Measurements from ENCODE around the gene NPRL2. TPM values are rescaled to one million over a fixed set of nuclear protein-coding genes. Genes with fewer than 3 reads are reported as not detected.

The NPRL2 gene
- total and polyA plus RNA-seq, 2 of the 8 experiments (the other 6 are each of a cell fraction or from before 2014, with no cell fraction given) = 28.4 to 51.4 TPM

- H3K4me2 ChIP-seq (ENCODE audit: insufficient read depth in 1 of 2, low read depth in 2 of 2, low read length in 2 of 2) = peak overlapping the region; percentile 97
- peak overlapping the region; percentile 100 for H3K27ac ChIP-seq (ENCODE audit: low read depth, low read length)
- H3K36me3 ChIP-seq (ENCODE audit: control insufficient read depth in 2 of 4, insufficient read depth in 4 of 4, low read length in 3 of 4) = peaks cover 19 to 38% (median 30%) of the 10 kb centered on the region in 4 experiments
- CTCF ChIA-PET (ENCODE audit: partially characterized antibody) = interaction anchor here (0.5 to 5.6 kb wide), 23 partner anchors 11 to 1340 kb away, joined by 3 to 60 read pairs (median 4); partner anchors contain the start of genes CYB561D2, HYAL1, HYAL3 and NAA80
- no peak overlapping the region for H3K23ac ChIP-seq (ENCODE audit: insufficient read length)
- H4K8ac ChIP-seq (ENCODE audit: extremely low read depth, insufficient read depth, low read length) = peak overlapping the region; percentile 99; the same call in 1 of the 2 replicates
- no peak overlapping the region for H3K14ac ChIP-seq (ENCODE audit: insufficient read length)
- FAIRE-seq (no peak), DNase-seq (ENCODE audit: low read depth in 1 of 2, low spot score in 2 of 2) (peak in 1 of 2 experiments; percentile 90)
- H3K27me3 ChIP-seq (replicated peaks in 1 of 4; ENCODE audit: control insufficient read depth in 3 of 4, extremely low read depth in 1 of 4, insufficient read depth in 3 of 4, low read length in 3 of 4) = no peaks in the 10 kb centered on the region
- peaks cover 0 to 35% (median 19%) of the 10 kb centered on the region in 4 experiments; a peak in 6 of 7 replicates for H3K4me1 ChIP-seq (replicated peaks in 1 of 4; ENCODE audit: control insufficient read depth in 3 of 4, insufficient read depth in 4 of 4, low read length in 3 of 4)
- no peak overlapping the region for H2BK120ac ChIP-seq (replicated peaks; ENCODE audit: low read depth, low read length)
- H4K20me1 ChIP-seq (replicated peaks in 1 of 2; ENCODE audit: control insufficient read depth in 1 of 2, insufficient read depth in 2 of 2, low read length in 2 of 2) = peaks cover 19 to 31% of the 10 kb centered on the region in 2 experiments
- peak overlapping the region; percentile 3 for H3K56ac ChIP-seq (replicated peaks; ENCODE audit: insufficient read length, low read depth, low read length)
- H3K79me2 ChIP-seq (ENCODE audit: control insufficient read depth in 1 of 2, insufficient read depth in 2 of 2, low read length in 2 of 2) = peaks cover 0 to 25% of the 10 kb centered on the region in 2 experiments; a peak in 3 of 4 replicates
- H3K23me2 ChIP-seq (ENCODE audit: low read depth, low read length) = peaks cover 17% of the 10 kb centered on the region
- POLR2A ChIA-PET (ENCODE audit: partially characterized antibody) = interaction anchor here (0.6 to 12.6 kb wide), 16 partner anchors 9 to 160 kb away, joined by 3 to 149 read pairs (median 6); partner anchors contain the start of genes GNAI2, HYAL1, HYAL3 and IFRD2
- 0% methylated on average over 19 of the region's 45 CpGs; no CpG with 5 or more reads in 1 of the 2 experiments for whole genome bisulfite sequencing, 2 experiments (ENCODE audit: extremely low coverage in 1 of 2, insufficient coverage in 1 of 2, insufficient read length in 1 of 2, insufficient replicate concordance in 2 of 2, low coverage in 1 of 2, low lambda C conversion rate in 2 of 2, missing lambda C conversion rate in 1 of 2)
- H3K79me1 ChIP-seq (ENCODE audit: low read depth, low read length) = peaks cover 20% of the 10 kb centered on the region
- no peak overlapping the region for H2AK5ac ChIP-seq (ENCODE audit: low read depth, low read length)
- H2BK5ac ChIP-seq (ENCODE audit: low read depth, low read length) = peak overlapping the region; percentile 99
- H2BK15ac ChIP-seq (ENCODE audit: low read length) = no peak overlapping the region; the same call in 1 of the 2 replicates
- 0 out of 2 replicates have a peak overlapping the region, but pooled peaks have one; percentile 3 for H2BK12ac ChIP-seq (ENCODE audit: low read depth, low read length)
- peak overlapping the region; percentile 90 for H4K5ac ChIP-seq (ENCODE audit: insufficient read length, low read depth, low read length)
- H3K4ac ChIP-seq (replicated peaks; ENCODE audit: insufficient read length, low read depth, low read length) = no peak overlapping the region
- peak overlapping the region; percentile 89 to 96 (median 94) for H3K4me3 ChIP-seq (ENCODE audit: extremely low read depth in 1 of 4, insufficient read depth in 2 of 4, low read depth in 3 of 4, low read length in 4 of 4)
- H3K9ac ChIP-seq (replicated peaks in 1 of 4; ENCODE audit: extremely low read depth in 1 of 4, low read depth in 3 of 4, low read length in 3 of 4) = peak overlapping the region; percentile 89 to 100 (median 98)
- H2BK20ac ChIP-seq (ENCODE audit: low read length) = no peak overlapping the region
- H3K18ac ChIP-seq (ENCODE audit: extremely low read depth, low read length) = peak overlapping the region; percentile 4; the same call in 1 of the 2 replicates
- no peak overlapping the region for H2AFZ ChIP-seq (ENCODE audit: low read length)
- H4K91ac ChIP-seq (replicated peaks; ENCODE audit: insufficient read length, low read length) = peak overlapping the region; percentile 29
- no peaks in the 10 kb centered on the region for H3K9me3 ChIP-seq (ENCODE audit: insufficient read depth in 2 of 2, low read depth in 1 of 2, low read length in 1 of 2)
- TF ChIP-seq TCF12 (IDR thresholded peaks at IDR 0.05; ENCODE audit: low read depth, low read length) (no peak), KDM1A (IDR thresholded peaks at IDR 0.05; ENCODE audit: borderline replicate concordance, low read length) (no peak), E2F6 (IDR thresholded peaks at IDR 0.05) (no peak), KDM4A (IDR thresholded peaks at IDR 0.05; ENCODE audit: low read depth, low read length, severe bottlenecking) (peak; percentile 8), RAD21 (IDR thresholded peaks at IDR 0.05 in 1 of 2, conservative IDR thresholded peaks at IDR 0.05 in 1 of 2; ENCODE audit: low read depth in 2 of 2, low read length in 2 of 2) (no peak), NRF1 (IDR thresholded peaks at IDR 0.05; ENCODE audit: low read depth, low read length) (no peak), SP2 (IDR thresholded peaks at IDR 0.05; ENCODE audit: low read length) (no peak), BRCA1 (IDR thresholded peaks at IDR 0.05; ENCODE audit: low read depth, low read length) (no peak), ASH2L (IDR thresholded peaks at IDR 0.05; ENCODE audit: low read length) (peak; percentile 30), SAP30 (IDR thresholded peaks at IDR 0.05; ENCODE audit: insufficient read depth, insufficient replicate concordance, low read length) (peak; percentile 73), SIRT6 (IDR thresholded peaks at IDR 0.05; ENCODE audit: low read length) (no peak), ZNF274 (IDR thresholded peaks at IDR 0.05; ENCODE audit: borderline replicate concordance, extremely low read depth, low read length) (no peak)
These were observed 29.7 kb downstream of the NPRL2 start for GRCh38 chr3:50320853-50321335.

Data from H1 (cell line).